ENCODE results near the gene PACS1.

DNA sequence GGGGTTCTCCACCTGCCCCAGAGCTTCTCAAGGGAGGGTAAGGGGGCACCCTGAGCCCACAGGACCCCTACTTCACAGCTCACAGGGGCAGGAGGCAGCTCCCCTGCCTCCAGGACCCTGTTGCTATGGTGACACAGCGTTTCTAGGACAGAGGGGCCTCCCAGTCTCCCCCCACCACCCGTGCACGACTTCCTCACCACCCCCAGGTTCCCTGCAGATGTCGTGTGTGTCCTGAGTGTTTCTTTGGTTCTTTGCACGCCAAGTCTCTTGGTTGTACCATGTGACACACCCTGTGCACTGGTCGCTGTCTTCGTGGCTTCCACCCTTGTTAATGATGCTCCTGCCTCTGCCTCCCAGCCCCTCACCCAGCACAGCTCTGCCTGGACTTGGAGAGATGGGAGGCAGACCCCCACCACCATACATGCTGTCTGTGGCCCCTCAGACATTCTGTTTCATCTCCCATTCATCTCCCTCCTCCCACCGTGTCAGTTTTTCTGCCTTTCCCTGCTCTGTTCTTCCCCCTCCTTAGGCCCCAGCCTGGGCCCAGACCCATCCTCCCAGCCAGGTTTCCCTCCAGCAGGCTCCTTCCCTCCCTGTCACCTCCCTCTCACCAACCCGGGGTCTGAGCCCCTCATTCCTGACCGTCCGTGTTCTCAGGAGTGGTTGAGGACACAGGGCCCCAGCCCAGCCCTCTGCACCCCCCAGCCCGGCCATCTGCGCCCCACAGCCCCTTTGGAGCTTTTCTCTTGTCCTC, 173.9 kb downstream of the PACS1 start:
- TF ChIP-seq, protein P1, sequence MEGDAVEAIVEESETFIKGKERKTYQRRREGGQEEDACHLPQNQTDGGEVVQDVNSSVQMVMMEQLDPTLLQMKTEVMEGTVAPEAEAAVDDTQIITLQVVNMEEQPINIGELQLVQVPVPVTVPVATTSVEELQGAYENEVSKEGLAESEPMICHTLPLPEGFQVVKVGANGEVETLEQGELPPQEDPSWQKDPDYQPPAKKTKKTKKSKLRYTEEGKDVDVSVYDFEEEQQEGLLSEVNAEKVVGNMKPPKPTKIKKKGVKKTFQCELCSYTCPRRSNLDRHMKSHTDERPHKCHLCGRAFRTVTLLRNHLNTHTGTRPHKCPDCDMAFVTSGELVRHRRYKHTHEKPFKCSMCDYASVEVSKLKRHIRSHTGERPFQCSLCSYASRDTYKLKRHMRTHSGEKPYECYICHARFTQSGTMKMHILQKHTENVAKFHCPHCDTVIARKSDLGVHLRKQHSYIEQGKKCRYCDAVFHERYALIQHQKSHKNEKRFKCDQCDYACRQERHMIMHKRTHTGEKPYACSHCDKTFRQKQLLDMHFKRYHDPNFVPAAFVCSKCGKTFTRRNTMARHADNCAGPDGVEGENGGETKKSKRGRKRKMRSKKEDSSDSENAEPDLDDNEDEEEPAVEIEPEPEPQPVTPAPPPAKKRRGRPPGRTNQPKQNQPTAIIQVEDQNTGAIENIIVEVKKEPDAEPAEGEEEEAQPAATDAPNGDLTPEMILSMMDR (IDR thresholded peaks at IDR 0.05), result no peak
- TF ChIP-seq TCF7L2 (IDR thresholded peaks at IDR 0.05; ENCODE audit: low read depth, low read length) (no peak), SIN3A (IDR thresholded peaks at IDR 0.05; ENCODE audit: borderline replicate concordance, insufficient read depth, low read depth, low read length) (no peak), POLR2AphosphoS5 (IDR thresholded peaks at IDR 0.05; ENCODE audit: low read depth, low read length) (no peak)

Data from Panc1 (cell line).